PC-9 (cell line): ENCODE data around the gene CMBL. TPM values are rescaled to one million over a fixed set of nuclear protein-coding genes. Genes with fewer than 3 reads are reported as not detected.

ENCODE experiments used
- BruUV-seq: library from RNA; stranded (reverse); fragments of 400-500 nt; replicated peaks from 2 replicates; lab custom pipeline; 2021; lab: Mats Ljungman, UMichigan
- CTCF ChIA-PET: fragments of 300-600 bp; sonication (Branson Sonifier 250); formaldehyde crosslinking; loops from one replicate; lab custom pipeline; 2022; ENCODE audit warnings: antibody characterized with exemption; lab: Charles Lee
- POLR2A ChIA-PET: fragments of 300-600 bp; sonication (Branson Sonifier 250); formaldehyde crosslinking; loops from one replicate; lab custom pipeline; 2022; ENCODE audit warnings: antibody characterized with exemption; ENCODE audit not compliant: unreplicated experiment; lab: Charles Lee
- DNase-seq, 2 experiments: peaks; one replicate each; pipeline versions ENCODE4 v3.0.0 to v3.0.0-alpha.2; 2015 to 2022; ENCODE audit warnings: mixed read lengths in 1 of 2
- H2AFZ ChIP-seq: fragments of 200-600 bp; sonication (generic); 2 replicates; pipeline ENCODE4 v1.8.1; 2017; ENCODE audit warnings: antibody characterized with exemption
- H3F3A ChIP-seq: fragments of 200-600 bp; sonication (generic); 2 replicates; pipeline ENCODE4 v1.8.1; 2017; ENCODE audit warnings: antibody characterized with exemption, mild to moderate bottlenecking, low read depth; ENCODE audit not compliant: insufficient read depth
- H3K27ac ChIP-seq: fragments of 200-600 bp; sonication (generic); 2 replicates; pipeline ENCODE4 v1.6.1; 2016; ENCODE audit warnings: mixed run types
- H3K27me3 ChIP-seq: fragments of 200-600 bp; sonication (generic); 2 replicates; pipeline ENCODE4 v1.6.1; 2016; ENCODE audit warnings: low read depth, mixed run types; ENCODE audit not compliant: insufficient read depth
- H3K36me3 ChIP-seq: fragments of 200-600 bp; sonication (generic); 2 replicates; pipeline ENCODE4 v1.6.1; 2016; ENCODE audit warnings: low read depth, mixed run types
- H3K4me1 ChIP-seq: fragments of 200-600 bp; sonication (generic); replicated peaks from 2 replicates; pipeline ENCODE4 v1.6.1; 2016; ENCODE audit warnings: mixed run types; ENCODE audit not compliant: insufficient read depth
- H3K4me2 ChIP-seq: fragments of 200-600 bp; sonication (generic); 2 replicates; pipeline ENCODE4 v1.6.1; 2017; ENCODE audit warnings: mixed run types
- H3K4me3 ChIP-seq: fragments of 200-600 bp; sonication (generic); 2 replicates; pipeline ENCODE4 v1.6.1; 2016; ENCODE audit warnings: mixed run types
- H3K79me2 ChIP-seq: fragments of 200-600 bp; sonication (generic); 2 replicates; pipeline ENCODE4 v1.6.1; 2017; ENCODE audit warnings: low read depth, mixed run types
- H3K9me2 ChIP-seq: fragments of 200-600 bp; sonication (generic); 2 replicates; pipeline ENCODE4 v1.8.1; 2017; ENCODE audit warnings: mild to moderate bottlenecking; ENCODE audit not compliant: insufficient read depth
- H3K9me3 ChIP-seq: fragments of 200-600 bp; sonication (generic); 2 replicates; pipeline ENCODE4 v1.8.1; 2016; ENCODE audit warnings: low read depth; ENCODE audit not compliant: insufficient read depth
- H4K20me1 ChIP-seq: fragments of 200-600 bp; sonication (generic); 2 replicates; pipeline ENCODE4 v1.8.1; 2017; ENCODE audit not compliant: insufficient read depth
- CTCF ChIP-seq: fragments of 200-600 bp; sonication (generic); conservative IDR thresholded peaks from 2 replicates; pipeline ENCODE4 v1.6.1; 2017; ENCODE audit warnings: mixed run types, antibody characterized with exemption, mild to moderate bottlenecking, moderate library complexity
- EZH2 ChIP-seq: fragments of 200-600 bp; sonication (generic); IDR thresholded peaks from 2 replicates; pipeline ENCODE4 v1.8.0; 2017; ENCODE audit warnings: antibody characterized with exemption, low read depth
- intact Hi-C: fragments of 100-400 bp; cut with micrococcal nuclease; formaldehyde crosslinking; loops from one replicate; pipeline ENCODE4 v1.10.0; 2022; ENCODE audit not compliant: unreplicated experiment
- total RNA-seq: library from RNA; stranded (reverse); gene quantifications from 2 replicates; pipeline ENCODE4 v1.2.3, GENCODE V29; 2021

CMBL gene
- total RNA-seq, 1 experiment from 2014 or later: 286 TPM

DNA sequence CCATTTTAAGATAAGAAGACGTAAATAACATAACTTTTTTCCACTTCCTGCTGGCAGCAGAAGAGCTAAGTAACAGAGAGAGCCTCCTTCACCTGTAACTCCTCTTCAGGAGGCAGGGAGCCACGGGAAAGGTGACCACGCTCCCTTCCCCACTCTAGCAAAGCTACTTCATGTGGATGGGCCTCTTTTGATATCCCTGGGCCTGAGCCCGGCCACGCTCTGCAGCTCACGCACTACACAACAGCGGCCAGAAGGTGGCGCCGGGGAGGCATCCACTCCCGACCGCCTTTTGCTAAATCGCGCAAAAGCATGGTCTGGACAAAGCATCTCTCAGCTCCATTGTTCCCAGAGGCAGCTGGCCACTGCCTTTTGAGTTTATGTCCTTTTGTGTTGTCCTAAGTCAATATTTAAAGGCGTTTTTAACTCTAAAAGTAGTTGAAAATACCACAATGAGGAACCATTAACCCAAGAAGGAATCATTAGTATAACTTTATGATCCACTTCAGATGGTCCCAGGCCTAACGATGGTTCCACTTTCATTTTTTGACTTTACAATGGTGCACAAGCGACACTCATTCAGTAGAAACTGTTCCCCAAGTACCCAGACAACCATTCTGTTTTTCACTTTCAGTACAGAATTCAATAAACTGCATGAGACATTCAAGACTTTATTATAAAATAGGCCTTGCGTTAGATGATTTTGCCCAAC, 23.6 kb downstream of the CMBL start:
- peaks cover 14% of the 10 kb centered on the region for H3K4me1 ChIP-seq
- H2AFZ ChIP-seq: no peak overlapping the region
- intact Hi-C loops: loop anchor here (1.0 kb wide), 8 partner anchors 23 to 344 kb away; partner anchors contain the start of genes CMBL, MARCHF6 and ROPN1L
- H3K36me3 ChIP-seq: peaks cover 14% of the 10 kb centered on the region
- TF ChIP-seq CTCF (peak; percentile 96), EZH2 (no peak)
- ChIA-PET CTCF (interaction anchor here (0.6 to 2.1 kb wide), 20 partner anchors 9 to 343 kb away, joined by 3 to 26 read pairs (median 6); partner anchors contain the start of gene MARCHF6), POLR2A (interaction anchor here (0.6 to 0.7 kb wide), 3 partner anchors 70 to 101 kb away, joined by 3 to 4 read pairs (median 3); partner anchors contain the start of gene MARCHF6)
- no peaks in the 10 kb centered on the region for H3K9me3 ChIP-seq
- H3F3A ChIP-seq: peaks cover 30% of the 10 kb centered on the region
- H3K27me3 ChIP-seq: no peaks in the 10 kb centered on the region
- no TSS peak for BruUV-seq
- no peak overlapping the region for H3K27ac ChIP-seq
- H3K9me2 ChIP-seq: no peaks in the 10 kb centered on the region
- no peaks in the 10 kb centered on the region for H3K79me2 ChIP-seq
- no peak overlapping the region for H3K4me3 ChIP-seq
- peak; percentile 46 to 93 for DNase-seq
- H4K20me1 ChIP-seq: no peaks in the 10 kb centered on the region
- H3K4me2 ChIP-seq: no peak overlapping the region

- peak in 1 of 2 experiments; percentile 3 for DNase-seq
- Histone ChIP-seq H3K79me2 (no peaks in the 10 kb centered on the region), H3K4me3 (no peak overlapping the region), H3K9me3 (no peaks in the 10 kb centered on the region), H3K36me3 (peaks cover 12% of the 10 kb centered on the region), H3K9me2 (no peaks in the 10 kb centered on the region), H2AFZ (no peak overlapping the region), H3K27me3 (no peaks in the 10 kb centered on the region), H3K4me2 (no peak overlapping the region), H3K27ac (no peak overlapping the region), H4K20me1 (no peaks in the 10 kb centered on the region), H3F3A (peaks cover 12% of the 10 kb centered on the region), H3K4me1 (no peaks in the 10 kb centered on the region)
- TF ChIP-seq CTCF: no peak
- intact Hi-C loops: no loop called here
- POLR2A ChIA-PET: interaction anchor here (0.6 kb wide), 1 partner anchor 126 kb away, joined by 4 read pairs; no protein-coding TSS in a partner anchor
- CTCF ChIA-PET: no interaction called here
- BruUV-seq: no TSS peak
Observed at GRCh38 chr5:10279925-10280720, 27.6 kb downstream of the CMBL start.

GRCh38 chr5:10279328-10279727, 28.4 kb downstream of the CMBL start:
- H3F3A ChIP-seq: peaks cover 6% of the 10 kb centered on the region
- no peaks in the 10 kb centered on the region for H3K9me2 ChIP-seq
- no peaks in the 10 kb centered on the region for H3K9me3 ChIP-seq
- TF ChIP-seq CTCF: no peak
- no peak for TF ChIP-seq EZH2
- no peaks in the 10 kb centered on the region for H3K27me3 ChIP-seq
- no peaks in the 10 kb centered on the region for H3K79me2 ChIP-seq
- CTCF ChIA-PET: interaction anchor here (0.6 kb wide), 1 partner anchor 30 kb away, joined by 3 read pairs; no protein-coding TSS in a partner anchor
- no peak overlapping the region for H2AFZ ChIP-seq
- no peak overlapping the region for H3K4me2 ChIP-seq
- POLR2A ChIA-PET: interaction anchor here (0.6 kb wide), 1 partner anchor 281 kb away, joined by 3 read pairs; no protein-coding TSS in a partner anchor
- H3K27ac ChIP-seq: no peak overlapping the region
- no peaks in the 10 kb centered on the region for H4K20me1 ChIP-seq
- BruUV-seq: TSS peak; percentile 74
- peak in 1 of 2 experiments; percentile 31 for DNase-seq
- peaks cover 9% of the 10 kb centered on the region for H3K36me3 ChIP-seq
- no peaks in the 10 kb centered on the region for H3K4me1 ChIP-seq
- no peak overlapping the region for H3K4me3 ChIP-seq
- intact Hi-C loops: no loop called here
